ENCODE data around the gene FSTL4.

DNA sequence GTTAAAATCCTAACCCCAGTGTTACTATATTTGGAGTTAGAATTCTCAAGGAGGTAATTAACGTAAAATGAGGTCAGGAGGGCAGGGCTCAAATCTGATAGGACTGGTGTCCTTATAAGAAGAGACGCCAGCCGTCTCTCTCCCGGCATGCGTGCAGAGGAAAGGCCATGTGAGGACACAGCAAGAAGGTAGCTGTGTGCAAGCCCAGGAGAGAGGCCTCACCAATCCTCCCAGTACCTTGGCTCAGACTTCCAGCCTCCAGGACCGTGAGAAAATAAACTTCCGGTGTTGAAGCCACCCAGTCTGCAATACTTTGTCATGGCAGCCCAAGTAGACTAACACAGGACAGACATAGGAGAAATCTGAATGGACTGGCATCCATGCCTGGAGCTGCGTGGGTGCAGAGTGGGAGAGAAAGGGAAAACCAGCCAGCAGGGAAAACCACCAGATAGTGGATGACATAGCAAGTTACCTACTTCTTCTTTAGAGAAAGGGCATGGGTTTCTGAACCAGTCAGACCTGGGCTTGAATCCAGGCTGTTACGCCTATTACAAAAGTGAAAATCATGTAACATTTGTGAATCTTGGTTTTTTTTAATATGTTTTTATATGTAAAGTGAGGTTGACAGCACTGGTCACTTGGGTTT lies 89.2 kb downstream of the FSTL4 start:
- TF ChIP-seq, protein P1, sequence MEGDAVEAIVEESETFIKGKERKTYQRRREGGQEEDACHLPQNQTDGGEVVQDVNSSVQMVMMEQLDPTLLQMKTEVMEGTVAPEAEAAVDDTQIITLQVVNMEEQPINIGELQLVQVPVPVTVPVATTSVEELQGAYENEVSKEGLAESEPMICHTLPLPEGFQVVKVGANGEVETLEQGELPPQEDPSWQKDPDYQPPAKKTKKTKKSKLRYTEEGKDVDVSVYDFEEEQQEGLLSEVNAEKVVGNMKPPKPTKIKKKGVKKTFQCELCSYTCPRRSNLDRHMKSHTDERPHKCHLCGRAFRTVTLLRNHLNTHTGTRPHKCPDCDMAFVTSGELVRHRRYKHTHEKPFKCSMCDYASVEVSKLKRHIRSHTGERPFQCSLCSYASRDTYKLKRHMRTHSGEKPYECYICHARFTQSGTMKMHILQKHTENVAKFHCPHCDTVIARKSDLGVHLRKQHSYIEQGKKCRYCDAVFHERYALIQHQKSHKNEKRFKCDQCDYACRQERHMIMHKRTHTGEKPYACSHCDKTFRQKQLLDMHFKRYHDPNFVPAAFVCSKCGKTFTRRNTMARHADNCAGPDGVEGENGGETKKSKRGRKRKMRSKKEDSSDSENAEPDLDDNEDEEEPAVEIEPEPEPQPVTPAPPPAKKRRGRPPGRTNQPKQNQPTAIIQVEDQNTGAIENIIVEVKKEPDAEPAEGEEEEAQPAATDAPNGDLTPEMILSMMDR (IDR thresholded peaks at IDR 0.05; ENCODE audit: low read depth, low read length, missing input control): no peak
- TF ChIP-seq, protein P2, sequence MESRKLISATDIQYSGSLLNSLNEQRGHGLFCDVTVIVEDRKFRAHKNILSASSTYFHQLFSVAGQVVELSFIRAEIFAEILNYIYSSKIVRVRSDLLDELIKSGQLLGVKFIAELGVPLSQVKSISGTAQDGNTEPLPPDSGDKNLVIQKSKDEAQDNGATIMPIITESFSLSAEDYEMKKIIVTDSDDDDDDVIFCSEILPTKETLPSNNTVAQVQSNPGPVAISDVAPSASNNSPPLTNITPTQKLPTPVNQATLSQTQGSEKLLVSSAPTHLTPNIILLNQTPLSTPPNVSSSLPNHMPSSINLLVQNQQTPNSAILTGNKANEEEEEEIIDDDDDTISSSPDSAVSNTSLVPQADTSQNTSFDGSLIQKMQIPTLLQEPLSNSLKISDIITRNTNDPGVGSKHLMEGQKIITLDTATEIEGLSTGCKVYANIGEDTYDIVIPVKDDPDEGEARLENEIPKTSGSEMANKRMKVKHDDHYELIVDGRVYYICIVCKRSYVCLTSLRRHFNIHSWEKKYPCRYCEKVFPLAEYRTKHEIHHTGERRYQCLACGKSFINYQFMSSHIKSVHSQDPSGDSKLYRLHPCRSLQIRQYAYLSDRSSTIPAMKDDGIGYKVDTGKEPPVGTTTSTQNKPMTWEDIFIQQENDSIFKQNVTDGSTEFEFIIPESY (IDR thresholded peaks at IDR 0.05): no peak
- no peak for TF ChIP-seq ATF3 (IDR thresholded peaks at IDR 0.05)
- TF ChIP-seq YY1 (IDR thresholded peaks at IDR 0.05): no peak
- TF ChIP-seq RXRA (IDR thresholded peaks at IDR 0.05): no peak
- TF ChIP-seq RAD21 (IDR thresholded peaks at IDR 0.05): no peak

Measured in liver (tissue), 3 donors.